Measurements from ENCODE around the gene USP36. TPM values are rescaled to one million over a fixed set of nuclear protein-coding genes. Genes with fewer than 3 reads are reported as not detected.
A peak's percentile ranks its signal among the peaks of the same experiment; 100 is the strongest.
"Not testable (repeated sequence)": the region's sequence is repeated elsewhere in the genome, so short reads cannot be mapped to it uniquely, and the experiment has no call there.

The USP36 gene
- polyA plus RNA-seq (2013, experiment 1 of 2; ENCODE audit: insufficient read length) = 27.0 TPM
- polyA plus RNA-seq (2013, experiment 2 of 2; ENCODE audit: insufficient read length) = 20.3 TPM

DNA sequence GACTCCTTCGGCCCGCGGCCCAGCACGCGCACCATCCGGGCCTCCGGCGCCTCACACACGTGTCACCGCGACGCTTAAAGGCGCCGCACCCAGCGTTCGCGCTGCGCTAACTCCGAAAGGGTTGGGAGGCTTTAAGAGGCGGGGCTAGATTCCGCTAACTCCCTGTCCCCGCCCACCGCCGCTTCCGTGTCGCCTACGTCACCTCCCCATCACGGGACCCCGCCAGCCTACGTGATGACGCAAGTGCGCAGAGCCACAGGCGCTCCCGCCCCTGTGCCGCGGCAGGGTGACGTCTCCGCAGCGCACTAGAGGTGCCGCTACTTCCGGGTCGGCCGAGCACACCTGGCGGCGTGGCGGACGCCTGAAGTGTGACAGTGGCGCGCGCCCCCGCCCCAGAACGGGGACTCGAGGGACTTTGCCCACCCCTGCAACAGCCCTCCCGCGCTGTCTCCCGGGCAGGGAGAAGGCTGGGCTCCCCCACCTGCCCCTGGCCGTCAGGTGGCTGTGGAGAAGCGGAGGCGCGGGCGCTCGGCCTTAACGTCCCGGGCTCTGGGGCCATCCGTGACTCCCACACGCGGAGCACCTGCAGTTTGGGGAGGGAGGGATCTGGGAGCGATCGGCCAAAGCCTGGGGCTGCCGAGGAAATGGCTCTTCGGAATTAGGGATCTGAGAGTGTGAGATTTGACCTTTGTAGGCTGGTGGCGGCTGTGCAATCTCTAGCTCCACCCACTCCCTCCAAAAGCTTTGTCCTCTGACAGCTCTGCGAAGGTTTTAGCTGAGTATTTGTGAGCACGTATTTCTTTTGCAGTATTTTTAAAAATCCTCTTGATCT, at the start of gene USP36:
USP36 (minus strand) TSS at position 35 of the 832 bp plus-strand sequence. CDS start 4,451 bp downstream, outside the sequence.
- DNase-seq = peak; percentile 98

- not testable (repeated sequence) for DNase-seq
Measured at GRCh38 chr17:78890096-78890495, 49.5 kb upstream of the USP36 start.

GRCh38 chr17:78889531-78889930, 48.9 kb upstream of the USP36 start:
- no peak for DNase-seq

- DNase-seq = no peak
Measured at GRCh38 chr17:78888941-78889518, 48.4 kb upstream of the USP36 start.

GRCh38 chr17:78886954-78887353, 46.3 kb upstream of the USP36 start:
- DNase-seq = no peak

GRCh38 chr17:78885956-78886355, 45.3 kb upstream of the USP36 start:
- no peak for DNase-seq

DNA sequence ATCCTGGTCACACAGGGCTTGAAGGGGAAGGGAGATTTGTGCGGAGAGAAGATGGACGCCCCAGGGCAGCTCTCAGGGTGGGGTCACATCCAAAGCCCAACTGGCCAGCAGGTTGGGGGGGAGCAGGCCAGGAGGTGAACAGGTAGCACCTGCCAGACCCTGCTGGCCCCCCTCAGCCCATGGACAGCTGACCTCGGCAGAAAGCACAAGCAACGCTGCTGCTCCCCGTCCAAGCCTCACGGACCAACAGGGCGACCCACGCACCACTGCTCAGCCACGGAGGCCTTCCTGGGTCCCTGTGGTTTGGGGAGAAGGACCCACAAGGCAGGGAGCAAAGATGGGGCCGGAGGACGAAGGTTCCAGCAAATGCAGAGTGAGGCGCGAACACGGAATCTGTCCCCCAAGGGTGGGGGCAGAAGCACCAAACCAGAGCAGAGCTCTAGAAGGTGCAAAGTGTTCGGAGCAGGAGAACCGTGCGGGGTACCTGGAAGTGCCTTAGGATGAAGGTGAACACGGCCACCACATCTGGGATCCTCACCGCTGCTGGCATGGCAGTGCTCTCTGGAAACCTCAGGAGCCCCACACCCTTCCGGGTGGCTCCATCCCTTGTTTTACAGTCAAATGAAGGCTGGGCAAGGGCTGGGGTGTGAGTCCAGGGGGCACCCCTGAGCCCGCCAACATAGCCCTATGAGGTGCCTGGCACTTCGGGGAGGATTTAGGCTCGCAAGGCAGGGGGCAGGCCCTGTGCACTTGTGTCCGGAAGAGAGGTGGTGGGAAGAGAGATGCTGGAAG, 44.5 kb upstream of the USP36 start:
- DNase-seq = no peak

- peak; percentile 33 for DNase-seq
Measured at GRCh38 chr17:78884148-78884825, 43.7 kb upstream of the USP36 start.

- peak; percentile 97 for DNase-seq
Measured at GRCh38 chr17:78883533-78884131, 43.0 kb upstream of the USP36 start.

DNA sequence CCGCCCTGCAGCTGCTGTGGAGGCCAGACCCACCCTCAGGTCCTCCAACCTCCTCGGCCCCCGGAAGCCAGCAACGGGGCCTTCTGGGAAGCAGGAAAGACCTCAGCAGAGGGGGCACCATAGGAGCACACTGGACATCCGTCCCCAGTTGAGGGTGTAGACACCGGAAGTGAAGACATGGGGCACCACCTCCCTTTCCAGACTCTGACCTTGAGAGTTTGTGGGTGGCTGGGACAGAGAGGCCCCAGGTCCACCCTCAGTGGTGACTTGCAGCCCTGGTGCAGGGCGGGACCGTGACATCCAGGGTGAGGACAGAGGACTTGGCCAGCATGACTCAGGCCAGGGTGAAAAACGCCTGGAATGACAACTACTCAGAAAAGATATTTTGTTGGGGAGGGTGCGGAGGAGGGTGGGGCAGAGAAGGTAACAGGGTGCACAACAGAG, 42.5 kb upstream of the USP36 start:
- DNase-seq = peak; percentile 96

DNA sequence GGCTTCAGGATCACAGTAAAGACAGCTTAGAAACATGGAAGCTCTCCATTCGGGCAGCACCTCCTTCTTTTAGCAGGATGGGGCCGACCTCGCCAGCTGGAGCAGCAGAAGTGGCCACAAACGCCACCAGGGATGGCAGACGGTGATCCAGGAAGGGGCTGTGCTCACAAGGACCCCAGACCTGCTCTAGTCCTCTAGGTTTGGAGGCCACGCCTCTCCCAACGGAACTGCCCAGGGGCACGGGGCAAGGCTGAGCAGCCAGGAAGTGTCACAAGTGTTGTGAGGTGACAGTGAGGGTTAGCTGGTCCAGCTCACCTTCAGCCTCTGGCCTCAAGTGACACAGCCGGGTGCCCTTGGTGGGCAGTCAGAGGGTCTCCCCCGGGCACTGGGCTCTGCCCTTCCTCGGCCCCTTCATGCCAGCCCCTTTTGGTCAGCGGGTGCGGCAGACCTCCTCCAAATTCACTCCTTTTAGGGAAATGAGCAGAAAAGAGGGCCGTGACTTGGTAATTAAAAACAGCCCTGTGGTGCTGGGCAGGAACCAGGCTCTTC, 42.0 kb upstream of the USP36 start:
- no peak for DNase-seq

GRCh38 chr17:78879635-78880186, 39.1 kb upstream of the USP36 start:
- DNase-seq = peak; percentile 93

DNA sequence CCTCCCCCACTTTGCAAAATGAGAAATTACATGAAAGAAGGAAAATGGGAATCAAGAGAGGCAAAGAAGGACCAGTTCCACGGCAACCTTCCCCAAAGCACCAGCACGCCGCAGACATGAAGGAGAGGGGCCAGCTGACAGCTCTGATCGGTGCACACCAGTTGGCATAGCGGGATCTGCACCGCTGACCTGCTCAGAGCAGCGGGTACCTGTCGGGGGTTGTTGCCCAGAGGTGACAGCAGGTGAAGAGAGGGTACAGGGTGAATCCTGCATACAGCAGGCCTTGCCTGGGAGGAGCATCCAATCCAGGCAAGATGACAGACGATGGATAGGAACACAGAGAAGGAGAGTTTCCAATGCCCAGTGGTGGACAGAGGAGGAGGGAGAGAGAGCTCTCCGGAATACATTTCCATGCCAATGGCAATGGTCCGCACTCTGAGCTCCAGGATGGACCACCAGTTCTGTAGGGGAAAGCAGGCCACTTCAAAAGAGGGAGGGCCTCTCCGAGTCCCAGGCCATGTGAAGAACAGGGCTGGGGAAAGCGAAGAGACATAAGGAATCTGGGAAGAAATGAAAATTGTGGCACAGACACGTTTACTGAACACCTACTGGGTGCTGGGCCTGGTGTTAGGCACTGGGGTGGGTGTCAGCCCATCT, 38.4 kb upstream of the USP36 start:
- no peak for DNase-seq

GRCh38 chr17:78878261-78878660, 37.6 kb upstream of the USP36 start:
- DNase-seq = no peak

DNA sequence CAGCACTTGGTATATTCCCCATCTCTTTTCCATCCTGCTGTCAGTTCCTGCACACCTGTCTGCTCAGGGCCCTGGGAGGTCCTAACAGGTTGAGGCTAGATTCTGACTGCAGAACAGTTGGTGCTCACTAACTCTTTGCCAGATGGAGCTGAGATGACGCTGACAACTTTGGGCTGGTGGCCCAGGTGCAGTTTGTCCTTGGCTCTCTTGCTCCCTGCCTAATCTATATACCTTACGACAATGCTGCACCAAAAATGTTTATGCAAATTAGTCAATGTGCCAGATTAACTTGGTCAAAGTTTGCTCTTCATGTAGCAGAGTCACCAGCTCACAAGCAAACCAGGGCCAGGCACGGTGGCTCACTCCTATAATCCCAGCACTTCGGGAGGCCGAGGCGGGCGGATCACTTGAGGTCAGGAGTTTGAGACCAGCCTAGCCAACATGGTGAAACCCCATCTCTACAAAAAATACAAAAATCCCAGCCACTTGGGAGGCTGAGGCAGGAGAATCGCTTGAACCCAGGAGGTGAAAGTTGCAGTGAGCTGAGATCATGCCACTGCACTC, 36.4 kb upstream of the USP36 start:
- DNase-seq = not testable (repeated sequence)

DNA sequence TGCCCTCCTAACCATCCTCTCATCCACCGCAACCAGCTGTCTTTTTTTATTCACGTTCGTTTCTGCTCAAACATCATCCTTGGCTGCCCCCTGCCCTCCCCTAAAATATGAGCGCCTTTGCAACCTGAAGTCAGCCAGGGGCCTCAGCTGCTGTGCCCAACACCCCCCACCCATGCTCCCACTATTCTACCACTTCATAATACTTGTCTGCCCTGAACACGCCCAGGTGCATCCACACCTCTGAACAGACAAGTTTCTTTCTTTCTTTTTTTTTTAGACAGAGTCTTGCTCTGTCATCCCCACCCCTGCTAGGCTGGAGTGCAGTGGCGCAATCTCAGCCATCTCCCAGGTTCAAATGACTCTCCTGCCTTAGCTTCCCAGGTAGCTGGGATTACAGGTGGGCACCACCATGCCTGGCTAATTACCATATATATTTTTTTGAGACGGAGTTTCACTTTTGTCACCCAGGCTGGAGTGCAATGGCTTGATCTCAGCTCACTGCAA, 35.5 kb upstream of the USP36 start:
- no peak for DNase-seq

- peak; percentile 64 for DNase-seq
Measured at GRCh38 chr17:78875363-78876093, 34.9 kb upstream of the USP36 start.

DNA sequence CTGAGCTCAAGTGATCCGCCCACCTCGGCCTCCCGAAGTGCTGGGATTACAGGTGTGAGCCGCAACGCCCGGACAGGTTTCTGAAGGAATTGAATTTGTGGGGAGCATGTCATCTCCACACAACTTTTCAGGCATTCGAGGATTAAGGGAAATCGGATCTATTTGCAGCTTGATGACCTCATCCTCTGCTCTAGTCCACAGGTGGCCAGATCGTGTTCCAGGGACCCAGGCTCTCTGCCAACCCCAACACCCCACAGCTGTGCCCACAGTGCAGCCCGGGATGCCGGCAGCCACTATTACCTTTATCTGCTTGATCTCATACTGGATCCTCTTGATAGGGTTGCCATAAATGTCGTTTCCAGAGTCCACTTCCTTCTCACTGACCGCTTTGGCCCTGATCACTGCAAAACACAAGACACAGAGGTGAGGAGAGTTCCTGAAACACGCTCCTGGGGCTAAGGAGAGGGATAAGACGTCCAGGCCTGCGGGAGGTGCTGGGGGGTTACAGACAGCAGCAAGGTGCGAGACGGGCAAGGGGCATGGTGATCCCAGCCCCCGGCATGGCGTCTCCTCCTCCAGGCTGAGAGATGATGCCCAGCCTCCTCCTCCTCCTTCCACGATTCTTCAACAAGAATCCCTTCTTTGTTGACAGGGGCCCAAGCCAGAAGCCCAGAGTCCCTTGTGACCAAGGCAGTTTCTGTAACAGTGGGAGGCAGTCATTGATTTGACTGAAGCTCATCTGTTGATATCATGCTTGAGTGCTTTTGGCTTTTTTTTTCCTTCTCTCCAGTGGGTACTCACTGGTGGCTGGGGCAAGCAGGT, 33.1 kb upstream of the USP36 start:
- peak; percentile 20 for DNase-seq

DNA sequence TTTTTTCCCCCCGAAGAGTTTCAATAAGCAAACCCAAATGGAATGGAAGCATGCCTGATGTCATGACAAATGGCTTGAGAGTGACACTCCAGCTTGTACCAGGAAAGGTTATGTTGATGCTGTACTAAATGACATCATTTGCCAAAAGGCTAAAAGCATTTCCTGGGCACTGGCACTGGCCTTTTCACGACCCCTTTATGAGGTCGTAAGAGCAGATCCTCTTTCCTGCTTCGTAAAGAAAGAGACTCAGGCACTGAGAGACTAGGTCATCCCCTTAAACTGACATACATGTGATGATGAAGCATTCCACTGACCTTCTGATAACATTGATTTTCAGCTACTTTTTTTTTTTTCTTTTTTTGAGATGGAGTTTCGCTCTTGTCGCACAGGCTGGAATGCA, 31.9 kb upstream of the USP36 start:
- peak; percentile 11 for DNase-seq

All from fibroblast of skin of back (primary cell).